ENCODE measurements around the gene ITPR2.
"Not testable (repeated sequence)": the region's sequence is repeated elsewhere in the genome, so short reads cannot be mapped to it uniquely, and the experiment has no call there.

The ITPR2 gene

DNA sequence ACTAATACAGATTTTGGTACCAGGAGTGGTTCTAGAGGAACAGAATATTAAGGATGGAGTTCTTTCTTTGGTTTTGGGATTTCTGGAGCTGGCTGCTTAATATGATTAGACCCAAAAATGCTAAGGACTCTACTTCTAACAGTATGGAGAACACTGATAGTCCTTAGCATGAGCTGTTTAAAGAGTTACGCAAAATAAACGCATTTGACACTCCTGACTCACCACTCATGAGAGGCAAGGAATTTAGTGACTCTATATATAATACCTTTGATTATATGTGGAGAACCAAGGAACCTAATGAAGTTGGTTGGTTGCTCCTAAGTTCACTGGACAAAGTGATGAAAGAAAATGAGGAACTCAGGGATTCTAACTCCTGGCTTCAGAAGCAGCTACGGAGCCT, 57.0 kb downstream of the ITPR2 start:
- Mint-ChIP-seq H3K36me3 (ENCODE audit: low read depth) (peaks cover 75% of the 10 kb centered on the region), H3K9me3 (peaks cover 27% of the 10 kb centered on the region)
- DNase-seq; H3K4me1 Mint-ChIP-seq (ENCODE audit: low read depth); H3K27ac Mint-ChIP-seq; H3K4me3 Mint-ChIP-seq; H3K27me3 Mint-ChIP-seq: not testable (repeated sequence)

DNA sequence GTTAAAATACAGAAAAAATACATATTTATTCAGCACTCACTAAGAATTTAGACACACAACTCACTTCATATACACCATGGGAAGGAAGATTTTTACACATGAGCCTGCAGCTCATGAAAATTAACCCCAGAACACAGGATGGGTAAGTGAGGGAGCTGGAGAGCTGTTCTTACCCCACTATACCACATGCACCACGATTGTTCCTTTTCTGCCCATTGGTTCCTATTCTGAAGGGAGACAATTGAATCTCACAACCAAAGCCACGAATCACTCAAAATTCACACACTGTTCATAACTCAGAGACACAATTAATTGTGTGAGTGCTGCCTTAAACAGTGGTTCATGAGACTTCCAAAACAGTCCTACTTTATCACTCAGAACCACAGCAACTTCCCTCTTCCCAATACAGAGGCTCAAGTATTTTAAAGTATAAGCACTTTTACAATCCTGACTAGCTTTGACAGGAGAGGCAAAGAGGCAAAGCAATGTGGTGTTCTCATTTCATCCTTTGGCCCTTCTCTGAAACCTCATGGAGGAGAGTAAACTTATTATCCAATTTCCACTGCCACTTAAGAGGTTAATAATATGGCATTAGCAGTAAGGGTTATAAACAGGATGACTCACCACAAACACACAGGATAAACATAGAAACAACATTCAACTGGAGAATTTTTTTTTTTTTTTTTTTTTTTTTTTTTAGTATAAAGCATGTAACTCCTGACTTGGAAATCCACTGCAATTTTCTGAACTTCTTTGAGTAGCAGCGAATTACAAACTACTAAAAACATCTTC, 59.5 kb downstream of the ITPR2 start:
- Mint-ChIP-seq H3K9me3 (peaks cover 25% of the 10 kb centered on the region), H3K36me3 (ENCODE audit: low read depth) (peaks cover 65% of the 10 kb centered on the region), H3K4me1 (ENCODE audit: low read depth) (peaks cover 19% of the 10 kb centered on the region), H3K27me3 (no peaks in the 10 kb centered on the region), H3K27ac (no peak overlapping the region), H3K4me3 (no peak overlapping the region)
- no peak for DNase-seq

DNA sequence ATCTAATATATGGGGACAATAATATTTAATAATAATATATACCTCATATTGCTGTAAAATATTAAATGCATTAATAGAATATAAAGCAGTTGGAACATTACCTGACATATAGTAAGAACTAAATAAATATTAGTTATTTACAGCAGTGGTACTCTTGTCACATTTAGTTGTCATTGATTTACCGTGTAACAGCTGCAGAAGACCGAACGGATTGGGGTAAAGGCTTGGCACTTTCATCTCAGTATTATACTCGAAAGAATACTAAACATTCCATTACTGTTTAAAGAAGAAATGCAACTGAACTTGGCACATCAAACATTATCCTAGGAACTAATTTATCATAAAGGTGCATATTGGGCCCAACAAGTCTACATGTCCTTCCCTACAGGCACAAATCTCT, 61.1 kb downstream of the ITPR2 start:
- H3K27ac Mint-ChIP-seq: no peak overlapping the region
- peaks cover 55% of the 10 kb centered on the region for H3K36me3 Mint-ChIP-seq (ENCODE audit: low read depth)
- H3K9me3 Mint-ChIP-seq: peaks cover 11% of the 10 kb centered on the region
- H3K4me3 Mint-ChIP-seq: no peak overlapping the region
- peaks cover 25% of the 10 kb centered on the region for H3K4me1 Mint-ChIP-seq (ENCODE audit: low read depth)
- no peak for DNase-seq
- H3K27me3 Mint-ChIP-seq: no peaks in the 10 kb centered on the region

DNA sequence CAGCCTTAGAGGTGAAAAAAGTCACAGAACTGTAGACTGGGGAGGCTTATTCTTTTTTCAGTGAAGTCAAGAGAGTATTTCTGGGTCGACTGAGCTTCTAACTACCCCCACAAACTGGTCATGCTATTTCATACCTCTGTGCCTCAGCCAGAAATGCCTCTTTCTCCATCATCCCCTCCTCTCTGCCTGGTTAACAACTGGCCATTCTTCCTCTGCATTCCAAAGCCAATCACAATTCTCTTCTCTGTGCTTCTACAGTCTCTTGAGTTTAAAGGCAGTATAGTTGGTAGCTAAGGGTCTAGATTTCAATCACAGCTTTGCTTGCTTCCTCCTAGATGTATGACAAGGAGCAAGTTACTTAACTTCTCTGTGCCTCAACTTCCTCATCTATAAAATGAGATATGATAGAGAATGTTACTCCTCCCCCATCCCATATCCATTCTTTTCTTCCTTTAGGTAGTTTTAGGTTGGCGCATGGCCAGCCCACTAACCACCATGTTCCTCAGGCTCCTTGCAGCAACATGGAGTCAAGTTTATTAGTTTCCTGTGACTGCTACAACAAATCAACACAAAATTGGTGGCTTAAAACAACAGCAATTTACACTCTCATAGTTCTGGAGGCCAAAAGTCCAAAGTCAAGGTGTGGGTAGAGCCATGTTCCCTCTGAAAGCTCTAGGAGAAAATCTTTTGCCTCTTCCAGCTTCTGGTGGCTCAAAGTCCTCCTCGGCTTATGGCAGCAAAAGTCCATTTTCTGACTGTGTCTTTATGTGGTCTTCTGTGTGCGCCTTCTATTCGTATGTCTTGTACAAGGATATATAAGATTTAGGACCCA, 62.5 kb downstream of the ITPR2 start:
- no peak for DNase-seq
- Mint-ChIP-seq H3K27me3 (no peaks in the 10 kb centered on the region), H3K4me3 (no peak overlapping the region), H3K36me3 (ENCODE audit: low read depth) (peaks cover 52% of the 10 kb centered on the region), H3K4me1 (ENCODE audit: low read depth) (peaks cover 25% of the 10 kb centered on the region), H3K27ac (no peak overlapping the region), H3K9me3 (peaks cover 10% of the 10 kb centered on the region)

DNA sequence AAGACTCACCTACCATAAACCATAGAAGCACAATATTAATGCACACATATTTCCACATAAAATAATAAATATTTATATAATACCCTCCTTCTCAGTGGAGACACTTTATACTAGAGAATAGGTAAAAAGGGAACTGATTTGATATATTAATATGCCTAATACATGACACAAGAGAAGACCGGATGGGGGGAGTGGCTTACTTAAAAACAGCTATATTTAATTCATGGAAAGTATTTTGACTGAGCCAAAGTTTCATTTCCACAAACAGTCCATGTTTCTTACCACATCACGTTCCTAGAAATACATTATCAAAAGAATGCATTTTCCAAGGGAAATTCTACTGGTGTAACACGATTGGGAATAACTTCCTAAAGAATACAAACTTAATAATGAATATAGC, 63.4 kb downstream of the ITPR2 start:
- Mint-ChIP-seq H3K27ac (no peak overlapping the region), H3K4me1 (ENCODE audit: low read depth) (peaks cover 24% of the 10 kb centered on the region), H3K9me3 (peaks cover 10% of the 10 kb centered on the region), H3K4me3 (no peak overlapping the region), H3K36me3 (ENCODE audit: low read depth) (peaks cover 50% of the 10 kb centered on the region), H3K27me3 (no peaks in the 10 kb centered on the region)
- no peak for DNase-seq

DNA sequence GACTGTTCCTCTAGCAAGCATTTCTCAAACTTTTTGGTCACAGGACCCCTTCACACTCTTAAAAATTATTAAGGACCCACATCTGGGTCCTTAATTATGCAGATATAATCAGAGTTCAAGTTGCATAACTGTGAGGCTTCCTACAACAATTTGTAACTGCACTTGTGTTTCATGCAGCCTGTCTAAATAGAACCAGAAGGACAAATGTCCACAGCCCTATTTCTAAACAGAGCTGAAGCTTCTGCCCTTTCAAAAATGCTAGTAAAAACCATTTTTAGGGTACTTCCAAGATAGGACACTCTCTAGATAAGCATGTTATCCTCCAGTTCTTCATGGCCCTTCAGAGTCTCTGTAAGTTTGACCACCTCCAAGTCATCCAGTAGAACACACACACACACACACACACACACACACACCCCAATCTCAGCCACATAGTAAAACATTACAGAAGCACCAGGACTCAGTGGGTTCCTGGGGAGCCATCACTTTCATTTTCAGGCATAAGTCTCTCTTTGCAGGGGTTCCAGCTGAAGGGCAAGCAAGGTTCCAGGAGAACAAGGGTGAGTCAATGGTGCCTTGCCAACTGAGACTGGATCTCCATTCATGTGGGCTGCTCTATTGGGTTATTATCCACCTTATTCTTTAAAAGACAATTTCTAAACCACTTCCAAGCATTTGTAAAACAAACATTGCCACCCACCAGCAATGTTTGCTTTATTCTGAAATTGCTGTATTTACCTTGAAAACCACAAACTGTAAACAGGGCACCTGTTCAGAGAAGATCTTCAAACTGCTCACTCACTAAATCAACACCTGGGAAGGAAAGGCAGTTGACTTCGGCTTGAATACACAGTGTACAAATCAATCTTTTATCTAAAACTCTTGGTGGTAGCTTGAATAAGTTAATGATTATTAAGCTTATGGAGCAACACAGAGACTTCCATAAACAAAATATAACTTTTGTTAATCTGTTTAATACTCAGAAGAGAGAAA, 64.1 kb downstream of the ITPR2 start:
- Mint-ChIP-seq H3K9me3 (peaks cover 13% of the 10 kb centered on the region), H3K27ac (no peak overlapping the region), H3K4me1 (ENCODE audit: low read depth) (peaks cover 24% of the 10 kb centered on the region), H3K27me3 (no peaks in the 10 kb centered on the region), H3K4me3 (no peak overlapping the region), H3K36me3 (ENCODE audit: low read depth) (peaks cover 54% of the 10 kb centered on the region)
- DNase-seq: no peak

DNA sequence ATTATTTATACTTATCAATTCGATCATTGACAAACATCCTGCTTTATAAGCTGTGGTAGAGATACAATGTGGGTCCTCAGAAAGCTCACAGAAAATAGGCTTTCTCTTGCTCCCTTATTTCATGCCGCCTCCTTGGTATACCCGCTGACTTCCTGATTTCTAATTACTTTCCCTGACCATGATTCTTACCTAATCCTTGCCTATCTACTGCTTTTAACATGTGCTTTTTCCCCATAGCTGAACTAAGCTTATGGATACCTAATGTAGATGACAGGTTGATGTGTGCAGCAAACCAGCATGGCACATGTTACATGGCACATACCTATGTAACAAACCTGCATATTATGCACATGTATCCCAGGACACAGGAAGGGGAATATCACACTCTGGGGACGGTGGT, 65.1 kb downstream of the ITPR2 start:
- no peaks in the 10 kb centered on the region for H3K27me3 Mint-ChIP-seq
- DNase-seq: no peak
- H3K27ac Mint-ChIP-seq: no peak overlapping the region
- H3K4me3 Mint-ChIP-seq: no peak overlapping the region
- peaks cover 19% of the 10 kb centered on the region for H3K4me1 Mint-ChIP-seq (ENCODE audit: low read depth)
- H3K9me3 Mint-ChIP-seq: peaks cover 18% of the 10 kb centered on the region
- H3K36me3 Mint-ChIP-seq (ENCODE audit: low read depth): peaks cover 56% of the 10 kb centered on the region

DNA sequence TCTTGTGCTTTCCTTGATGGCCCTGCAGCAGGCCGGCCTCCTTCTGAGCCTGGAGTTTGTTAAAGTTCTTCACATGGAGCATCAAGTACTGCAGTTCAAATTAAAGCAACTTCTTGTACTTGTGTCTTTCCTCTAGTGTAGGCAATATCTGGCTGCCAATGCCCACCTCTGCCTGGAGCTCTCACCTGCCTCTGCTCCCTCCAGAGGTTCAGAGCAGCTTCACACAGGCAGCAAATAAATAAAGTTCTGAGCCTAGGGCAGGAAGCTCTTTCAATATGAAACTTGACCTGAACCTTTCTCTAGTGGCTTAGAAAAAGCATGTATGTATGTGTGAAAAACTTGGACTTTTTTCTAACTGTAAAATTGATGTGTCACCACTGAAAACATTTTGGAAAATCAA, 65.9 kb downstream of the ITPR2 start:
- H3K36me3 Mint-ChIP-seq (ENCODE audit: low read depth): peaks cover 59% of the 10 kb centered on the region

DNA sequence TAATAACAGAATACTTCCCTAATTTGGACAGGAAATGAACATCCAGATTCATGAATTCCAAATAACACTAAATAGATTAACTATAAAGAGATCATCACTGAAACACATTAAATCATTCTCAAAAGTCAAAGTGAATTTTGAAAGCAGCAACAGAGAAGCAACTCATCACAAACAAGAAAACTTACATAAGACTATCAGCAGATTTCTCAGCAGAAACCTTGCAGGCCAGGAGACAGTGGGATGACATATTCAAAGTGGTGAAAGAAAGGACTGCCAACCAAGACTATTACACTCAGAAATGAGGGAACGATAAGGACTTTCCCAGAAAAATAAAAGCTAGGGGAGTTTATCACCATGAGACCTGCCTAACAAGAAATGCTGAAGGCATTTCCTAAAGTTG, 70.8 kb downstream of the ITPR2 start:
- H3K9me3 Mint-ChIP-seq: peaks cover 29% of the 10 kb centered on the region

More for the DNA sequence above, 65.9 kb downstream of the ITPR2 start:
- Mint-ChIP-seq H3K9me3 (peaks cover 20% of the 10 kb centered on the region), H3K27ac (no peak overlapping the region), H3K4me1 (ENCODE audit: low read depth) (peaks cover 19% of the 10 kb centered on the region), H3K4me3 (no peak overlapping the region), H3K27me3 (no peaks in the 10 kb centered on the region)
- no peak for DNase-seq

DNA sequence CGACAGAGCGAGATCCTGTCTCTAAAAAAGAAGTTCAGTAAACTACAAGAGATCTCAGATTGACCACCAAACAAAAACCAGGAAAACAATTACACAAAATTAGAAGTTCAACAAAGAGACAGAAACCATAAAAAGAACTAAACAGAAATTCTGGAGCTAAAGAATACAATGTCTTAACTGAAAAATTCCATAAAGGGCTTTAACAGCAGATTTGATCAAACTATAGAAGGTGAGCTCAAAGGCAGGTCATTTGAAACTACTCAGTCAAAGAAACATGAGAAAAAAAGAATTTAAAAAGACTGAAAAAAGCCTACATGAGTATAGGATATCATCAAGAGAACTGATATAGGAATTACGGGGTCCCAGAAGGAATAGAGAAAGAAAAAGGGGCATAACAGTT, 71.2 kb downstream of the ITPR2 start:
- Mint-ChIP-seq H3K36me3 (ENCODE audit: low read depth) (peaks cover 64% of the 10 kb centered on the region), H3K27ac (no peak overlapping the region)

More for the DNA sequence above, 70.8 kb downstream of the ITPR2 start:
- Mint-ChIP-seq H3K27me3 (no peaks in the 10 kb centered on the region), H3K36me3 (ENCODE audit: low read depth) (peaks cover 67% of the 10 kb centered on the region), H3K27ac (no peak overlapping the region), H3K4me1 (ENCODE audit: low read depth) (peaks cover 8% of the 10 kb centered on the region), H3K4me3 (no peak overlapping the region)
- no peak for DNase-seq

DNA sequence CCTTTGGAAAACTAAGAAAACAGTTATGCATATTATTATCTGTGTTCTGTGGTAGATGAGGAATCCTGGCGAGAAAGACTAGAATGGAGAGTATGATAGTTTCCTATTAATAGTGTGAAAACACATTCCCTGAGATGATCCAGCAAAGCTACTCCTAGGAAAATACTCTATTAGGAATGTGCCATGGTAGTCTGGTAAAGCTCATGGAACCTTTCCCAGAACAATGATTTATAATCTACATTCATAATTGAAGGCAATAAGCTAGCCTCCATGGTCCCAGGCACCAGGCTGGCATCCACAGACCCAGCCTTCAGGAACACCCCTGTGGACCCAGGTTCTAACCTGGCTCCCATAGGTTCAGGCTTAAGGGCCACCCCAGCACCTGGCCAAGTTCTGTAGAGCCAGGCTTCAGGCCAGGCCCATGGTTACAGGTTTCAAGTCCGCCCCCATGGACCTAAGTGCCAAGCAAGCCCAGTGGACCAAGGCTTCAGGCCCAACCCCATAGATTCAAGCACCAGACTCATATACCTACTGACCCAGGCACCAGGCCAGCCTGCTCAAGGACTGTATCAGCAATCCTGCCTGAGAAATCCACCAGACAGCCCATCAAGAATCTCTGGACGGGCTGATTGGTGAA, 72.2 kb downstream of the ITPR2 start:
- H3K36me3 Mint-ChIP-seq (ENCODE audit: low read depth): peaks cover 66% of the 10 kb centered on the region
- H3K9me3 Mint-ChIP-seq: peaks cover 30% of the 10 kb centered on the region

More for the DNA sequence above, 71.2 kb downstream of the ITPR2 start:
- Mint-ChIP-seq H3K9me3 (peaks cover 27% of the 10 kb centered on the region), H3K4me3 (no peak overlapping the region), H3K4me1 (ENCODE audit: low read depth) (peaks cover 5% of the 10 kb centered on the region), H3K27me3 (no peaks in the 10 kb centered on the region)
- no peak for DNase-seq

DNA sequence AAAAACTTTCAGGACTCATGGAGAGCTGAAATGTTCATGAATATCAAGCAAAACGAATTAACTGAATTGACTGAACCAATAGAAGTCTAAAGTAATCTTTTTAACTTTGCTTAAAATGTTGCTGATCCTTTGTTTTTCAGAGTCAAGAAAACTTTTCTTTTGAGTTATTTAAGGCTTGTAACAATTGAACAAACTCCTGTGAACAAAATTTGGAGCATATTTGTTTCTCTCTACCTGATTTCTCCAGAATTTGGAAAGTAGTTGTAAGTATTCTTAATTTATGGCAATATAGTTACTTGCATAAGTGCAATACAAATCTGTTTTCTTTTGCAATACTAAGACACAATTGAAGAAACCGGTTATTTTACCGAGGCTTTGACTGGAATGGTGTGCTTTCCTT, 77.6 kb downstream of the ITPR2 start:
- Mint-ChIP-seq H3K36me3 (ENCODE audit: low read depth) (peaks cover 53% of the 10 kb centered on the region), H3K9me3 (peaks cover 22% of the 10 kb centered on the region), H3K4me1 (ENCODE audit: low read depth) (peaks cover 24% of the 10 kb centered on the region)
- not testable (repeated sequence) for H3K4me3 Mint-ChIP-seq, DNase-seq, H3K27me3 Mint-ChIP-seq, H3K27ac Mint-ChIP-seq

More for the DNA sequence above, 72.2 kb downstream of the ITPR2 start:
- H3K27me3 Mint-ChIP-seq: no peaks in the 10 kb centered on the region
- H3K4me3 Mint-ChIP-seq: no peak overlapping the region
- peaks cover 5% of the 10 kb centered on the region for H3K4me1 Mint-ChIP-seq (ENCODE audit: low read depth)
- DNase-seq: no peak
- H3K27ac Mint-ChIP-seq: no peak overlapping the region

DNA sequence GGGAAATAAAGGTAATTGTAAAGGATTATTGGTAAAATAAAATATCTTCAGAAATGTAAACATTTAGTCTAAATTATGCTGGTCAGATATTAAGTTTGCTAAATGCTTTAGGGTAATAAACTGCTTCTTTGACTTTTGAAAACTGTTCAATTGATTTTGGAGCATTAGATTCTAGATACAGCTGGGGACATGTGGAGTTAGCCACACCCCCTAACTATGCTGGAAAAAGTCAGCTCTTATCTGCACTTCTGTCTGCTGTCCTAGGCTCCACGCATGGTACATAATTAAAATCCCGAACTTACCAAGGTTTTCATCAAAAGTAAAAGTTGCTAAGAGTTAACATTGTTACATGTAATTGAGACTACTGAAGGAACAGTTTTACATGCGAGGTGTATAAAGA, 78.8 kb downstream of the ITPR2 start:
- Mint-ChIP-seq H3K27ac (no peak overlapping the region), H3K36me3 (ENCODE audit: low read depth) (peaks cover 48% of the 10 kb centered on the region), H3K9me3 (peaks cover 19% of the 10 kb centered on the region), H3K4me3 (no peak overlapping the region), H3K27me3 (no peaks in the 10 kb centered on the region), H3K4me1 (ENCODE audit: low read depth) (peaks cover 31% of the 10 kb centered on the region)
- no peak for DNase-seq

DNA sequence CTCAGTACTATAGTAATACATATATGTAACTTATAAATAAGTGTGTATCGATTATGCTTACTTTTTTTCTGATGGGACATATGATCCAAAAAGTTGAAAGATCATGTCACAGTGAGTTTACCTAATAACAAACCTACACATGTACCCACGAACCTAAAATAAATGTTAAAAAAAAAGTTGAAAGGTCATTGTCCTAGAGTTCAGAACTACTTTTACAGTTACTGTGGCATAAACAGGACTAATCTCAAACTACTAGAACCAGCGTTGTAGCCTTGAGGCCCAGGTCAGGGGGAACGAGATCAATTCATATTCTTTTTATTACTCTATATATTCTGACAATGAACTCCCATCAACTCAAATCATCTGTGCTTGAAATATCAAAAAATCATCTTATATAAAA, 81.8 kb downstream of the ITPR2 start:
- no peak overlapping the region for H3K4me3 Mint-ChIP-seq
- peaks cover 61% of the 10 kb centered on the region for H3K4me1 Mint-ChIP-seq (ENCODE audit: low read depth)
- no peak for DNase-seq

More for the DNA sequence above, 81.8 kb downstream of the ITPR2 start:
- H3K27me3 Mint-ChIP-seq: no peaks in the 10 kb centered on the region
- H3K27ac Mint-ChIP-seq: peak overlapping the region; percentile 96
- peaks cover 14% of the 10 kb centered on the region for H3K9me3 Mint-ChIP-seq
- H3K36me3 Mint-ChIP-seq (ENCODE audit: low read depth): peaks cover 34% of the 10 kb centered on the region
